GM23248 (cell line): ENCODE data around the gene DNAH2.

ENCODE experiments used
- EZH2 ChIP-seq: fragments of 200-600 bp; sonication (generic); IDR thresholded peaks from 2 replicates; pipeline ENCODE4 v1.6.1; 2018; ENCODE audit warnings: antibody characterized with exemption, mild to moderate bottlenecking; ENCODE audit not compliant: insufficient read depth, poor library complexity, severe bottlenecking
- EZH2phosphoT487 ChIP-seq: fragments of 200-600 bp; sonication (generic); IDR thresholded peaks from 2 replicates; pipeline ENCODE4 v1.6.1; 2018; ENCODE audit warnings: antibody characterized with exemption, moderate library complexity, mild to moderate bottlenecking, low read depth; ENCODE audit not compliant: insufficient read depth

DNA sequence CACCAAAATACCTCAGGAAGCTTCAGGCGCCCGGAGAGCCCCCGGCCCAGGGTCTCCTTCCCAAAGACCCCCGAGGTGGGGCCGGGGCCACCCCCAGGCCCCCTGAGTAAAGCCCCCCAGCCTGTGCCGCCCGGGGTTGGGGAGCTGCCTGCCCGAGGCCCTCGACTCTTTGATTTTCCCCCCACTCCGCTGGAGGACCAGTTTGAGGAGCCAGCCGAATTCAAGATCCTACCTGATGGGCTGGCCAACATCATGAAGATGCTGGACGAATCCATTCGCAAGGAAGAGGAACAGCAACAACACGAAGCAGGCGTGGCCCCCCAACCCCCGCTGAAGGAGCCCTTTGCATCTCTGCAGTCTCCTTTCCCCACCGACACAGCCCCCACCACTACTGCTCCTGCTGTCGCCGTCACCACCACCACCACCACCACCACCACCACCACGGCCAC, 130.6 kb downstream of the DNAH2 start:
- no peak for TF ChIP-seq EZH2
- no peak for TF ChIP-seq EZH2phosphoT487
